Measurements from ENCODE around the gene NRG3. TPM values are rescaled to one million over a fixed set of nuclear protein-coding genes. Genes with fewer than 3 reads are reported as not detected.

NRG3 gene
- total RNA-seq, 1 donor from 2014 or later, result 0.74 TPM

GRCh38 chr10:82462910-82463551 lies 588.0 kb downstream of the NRG3 start:
- Mint-ChIP-seq H3K27me3 (ENCODE audit: low read depth) (peaks cover 59% of the 10 kb centered on the region), H3K27ac (no peak overlapping the region), H3K4me1 (peaks cover 9% of the 10 kb centered on the region), H3K36me3 (no peaks in the 10 kb centered on the region), H3K4me3 (no peak overlapping the region), H3K9me3 (no peaks in the 10 kb centered on the region)
- DNase-seq (ENCODE audit: low spot score in 2 of 2, unreplicated experiment in 2 of 2), result no peak
- no peak for TF ChIP-seq CTCF (IDR thresholded peaks at IDR 0.05; ENCODE audit: unreplicated experiment)

- H3K4me1 Mint-ChIP-seq, result peaks cover 10% of the 10 kb centered on the region
- H3K27me3 Mint-ChIP-seq (ENCODE audit: low read depth), result peaks cover 54% of the 10 kb centered on the region
- DNase-seq (ENCODE audit: low spot score in 2 of 2, unreplicated experiment in 2 of 2), result no peak
- TF ChIP-seq CTCF (IDR thresholded peaks at IDR 0.05; ENCODE audit: unreplicated experiment), result no peak
- H3K36me3 Mint-ChIP-seq, result no peaks in the 10 kb centered on the region
- H3K4me3 Mint-ChIP-seq, result no peak overlapping the region
- no peaks in the 10 kb centered on the region for H3K9me3 Mint-ChIP-seq
- no peak overlapping the region for H3K27ac Mint-ChIP-seq
Observed at GRCh38 chr10:82463614-82464013, 588.6 kb downstream of the NRG3 start.

- Mint-ChIP-seq H3K4me3 (no peak overlapping the region), H3K36me3 (no peaks in the 10 kb centered on the region), H3K9me3 (no peaks in the 10 kb centered on the region), H3K27me3 (ENCODE audit: low read depth) (peaks cover 53% of the 10 kb centered on the region), H3K27ac (no peak overlapping the region), H3K4me1 (peaks cover 11% of the 10 kb centered on the region)
- no peak for DNase-seq (ENCODE audit: low spot score in 2 of 2, unreplicated experiment in 2 of 2)
- TF ChIP-seq CTCF (IDR thresholded peaks at IDR 0.05; ENCODE audit: unreplicated experiment), result no peak
Observed at GRCh38 chr10:82464191-82464818, 589.3 kb downstream of the NRG3 start.

- no peak for DNase-seq (ENCODE audit: low spot score in 2 of 2, unreplicated experiment in 2 of 2)
- Mint-ChIP-seq H3K9me3 (no peaks in the 10 kb centered on the region), H3K4me3 (no peak overlapping the region), H3K27me3 (ENCODE audit: low read depth) (peaks cover 49% of the 10 kb centered on the region), H3K4me1 (peaks cover 11% of the 10 kb centered on the region), H3K36me3 (no peaks in the 10 kb centered on the region), H3K27ac (no peak overlapping the region)
- no peak for TF ChIP-seq CTCF (IDR thresholded peaks at IDR 0.05; ENCODE audit: unreplicated experiment)
Observed at GRCh38 chr10:82464966-82465365, 590.0 kb downstream of the NRG3 start.

GRCh38 chr10:82468453-82468852 lies 593.5 kb downstream of the NRG3 start:
- Mint-ChIP-seq H3K27me3 (ENCODE audit: low read depth) (peaks cover 61% of the 10 kb centered on the region), H3K36me3 (no peaks in the 10 kb centered on the region), H3K9me3 (no peaks in the 10 kb centered on the region), H3K4me3 (no peak overlapping the region), H3K4me1 (peaks cover 3% of the 10 kb centered on the region), H3K27ac (no peak overlapping the region)
- DNase-seq (ENCODE audit: low spot score in 2 of 2, unreplicated experiment in 2 of 2), result no peak
- no peak for TF ChIP-seq CTCF (IDR thresholded peaks at IDR 0.05; ENCODE audit: unreplicated experiment)

All from mesothelial cell of epicardium (in vitro differentiated cells).